GM11168 (cell line): ENCODE measurements around the gene OVOL2.

Experiments
- in situ Hi-C: fragments of 300-500 bp; cut with MboI; formaldehyde crosslinking; loops from one replicate; pipeline ENCODE4 v1.12.0; 2022; ENCODE audit warnings: low sequenced_read_pairs; ENCODE audit not compliant: unreplicated experiment

The OVOL2 gene

DNA sequence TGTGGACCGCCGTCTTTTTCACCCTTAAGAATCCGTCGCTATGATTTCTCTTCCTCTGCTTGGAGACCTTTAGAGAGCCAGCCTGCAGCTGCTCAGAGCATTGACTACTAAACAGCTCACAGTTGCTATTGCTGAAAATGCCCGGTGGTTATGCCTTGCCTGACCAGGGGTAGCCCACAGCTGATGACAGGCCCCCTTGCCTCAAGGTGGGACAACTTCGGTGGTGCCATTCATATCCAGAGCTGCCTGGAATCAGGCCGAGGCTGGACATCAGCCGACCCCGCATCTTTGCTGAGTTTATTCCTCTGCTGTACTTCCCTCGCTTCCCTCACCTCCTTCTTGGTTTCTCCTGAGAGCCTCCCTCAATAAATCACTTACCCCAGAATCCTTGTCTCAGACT lies 39.6 kb downstream of the OVOL2 start:
- in situ Hi-C loops: no loop called here

DNA sequence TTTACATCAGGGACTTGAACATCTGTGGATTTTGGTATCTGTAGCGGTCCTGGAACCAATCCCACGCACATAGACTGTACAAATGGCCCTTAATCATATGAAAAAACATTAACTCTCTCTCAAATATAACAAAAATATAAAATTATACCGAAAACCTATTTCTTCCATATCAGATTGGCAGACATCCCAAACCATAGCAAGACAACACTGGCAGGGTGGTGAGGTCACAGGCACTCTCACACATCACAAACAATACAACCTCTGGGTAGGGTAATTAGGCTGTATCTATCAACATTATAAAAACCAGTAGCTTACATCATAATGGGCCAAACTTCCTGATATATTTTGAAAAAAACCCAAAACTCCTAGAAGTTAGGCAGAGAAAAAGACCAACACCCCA lies 40.9 kb downstream of the OVOL2 start:
- in situ Hi-C loops: no loop called here

DNA sequence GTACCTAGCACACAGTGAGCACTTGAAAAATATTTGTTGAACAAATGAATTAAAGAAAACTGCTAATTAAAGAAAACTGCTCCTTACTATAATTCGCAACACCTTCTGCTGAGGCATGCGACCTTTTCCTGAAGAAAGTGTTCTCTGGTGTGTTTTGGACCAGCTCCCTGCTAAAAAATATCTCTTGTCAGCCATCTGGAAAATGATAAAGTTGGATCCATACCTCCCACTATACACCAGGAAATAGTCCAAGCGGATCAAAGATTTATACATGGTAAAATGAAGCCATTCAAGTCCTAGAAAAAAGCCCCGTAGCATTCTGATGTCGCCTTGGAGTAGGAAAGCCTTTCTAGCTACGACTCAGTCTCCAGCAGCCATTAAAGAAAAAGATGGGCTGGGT lies 43.3 kb downstream of the OVOL2 start:
- in situ Hi-C loops: no loop called here

DNA sequence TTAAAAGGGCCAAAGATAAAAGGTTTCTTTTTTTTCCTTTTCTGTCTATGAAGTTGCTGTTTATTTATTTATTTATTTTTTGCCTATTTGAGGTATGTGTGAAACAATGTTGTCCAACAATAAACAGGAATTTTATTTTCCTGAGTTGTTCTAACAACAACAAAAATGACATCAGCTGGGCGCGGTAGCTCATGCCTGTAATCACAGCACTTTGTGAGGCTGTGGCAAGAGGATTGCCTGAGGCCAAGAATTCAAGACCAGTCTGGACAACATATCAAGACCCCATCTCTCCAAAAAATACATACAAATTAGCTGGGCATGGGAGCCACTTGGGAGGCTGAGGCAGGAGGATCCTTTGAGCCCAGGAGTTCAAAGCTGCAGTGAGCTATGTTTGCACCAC lies 44.8 kb downstream of the OVOL2 start:
- in situ Hi-C loops: no loop called here

DNA sequence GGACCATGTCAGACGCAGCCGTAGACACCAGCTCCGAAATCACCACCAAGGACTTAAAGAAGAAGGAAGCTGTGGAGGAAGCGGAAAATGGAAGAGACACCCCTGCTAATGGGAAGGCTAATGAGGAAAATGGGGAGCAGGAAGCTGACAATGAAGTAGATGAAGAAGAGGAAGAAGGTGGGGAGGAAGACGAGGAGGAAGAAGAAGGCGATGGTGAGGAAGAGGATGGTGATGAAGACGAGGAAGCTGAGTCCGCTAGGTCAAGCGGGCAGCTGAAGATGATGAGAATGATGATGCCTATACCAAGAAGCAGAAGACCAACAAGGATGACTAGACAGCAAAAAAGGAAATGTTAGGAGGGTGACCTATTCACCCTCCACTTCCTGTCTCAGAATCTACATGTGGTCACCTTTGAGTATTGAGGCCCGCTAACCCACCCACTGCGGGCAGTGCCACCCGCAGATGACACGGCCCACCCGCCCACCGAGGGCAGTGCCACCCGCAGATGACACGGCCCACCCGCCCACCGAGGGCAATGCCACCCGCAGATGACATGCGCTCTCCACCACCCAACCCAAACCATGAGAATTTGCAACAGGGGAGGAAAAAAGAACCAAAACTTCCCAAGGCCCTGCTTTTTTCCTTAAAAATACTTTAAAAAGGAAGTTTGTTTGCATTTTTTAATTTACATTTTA lies 45.6 kb downstream of the OVOL2 start:
- in situ Hi-C loops: no loop called here

DNA sequence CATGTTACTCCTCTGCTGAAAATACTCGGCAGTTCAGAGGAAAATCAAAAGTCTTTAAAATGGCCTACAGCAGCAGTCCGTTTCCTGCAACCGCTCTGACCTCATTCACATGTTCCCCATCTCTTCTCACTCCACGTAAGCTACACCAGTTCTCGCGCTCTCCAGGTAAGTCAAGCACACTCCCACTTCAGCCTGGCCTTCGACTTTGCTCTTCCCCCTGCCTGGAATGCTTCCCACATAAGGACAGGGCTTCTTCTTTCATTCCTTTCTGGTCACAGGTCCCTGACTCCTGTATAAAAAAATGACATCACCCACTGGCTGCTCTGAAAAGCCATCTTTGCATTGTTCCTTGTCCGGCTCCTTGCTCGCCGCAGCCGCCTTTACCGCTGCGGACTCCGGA lies 46.2 kb downstream of the OVOL2 start:
- in situ Hi-C loops: no loop called here

DNA sequence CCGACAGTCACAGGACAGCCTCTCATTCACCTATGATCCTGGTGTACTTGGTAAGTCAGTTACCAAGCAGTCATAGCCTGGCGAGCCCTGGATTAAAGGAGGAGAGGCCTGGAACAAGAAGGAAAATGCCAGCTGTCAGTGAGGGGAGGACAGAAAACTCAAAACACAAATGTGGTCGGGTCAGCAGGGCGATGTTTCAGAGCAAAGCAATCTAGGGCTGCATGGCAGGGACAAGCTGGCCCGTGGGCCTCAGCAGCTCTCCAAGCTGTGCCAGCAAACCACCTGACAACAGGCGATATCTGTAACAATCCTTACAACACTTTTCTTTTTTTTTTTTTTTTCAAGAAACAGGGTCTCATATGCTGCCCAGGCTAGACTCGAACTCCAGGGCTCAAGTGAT lies 48.6 kb downstream of the OVOL2 start:
- in situ Hi-C loops: no loop called here

DNA sequence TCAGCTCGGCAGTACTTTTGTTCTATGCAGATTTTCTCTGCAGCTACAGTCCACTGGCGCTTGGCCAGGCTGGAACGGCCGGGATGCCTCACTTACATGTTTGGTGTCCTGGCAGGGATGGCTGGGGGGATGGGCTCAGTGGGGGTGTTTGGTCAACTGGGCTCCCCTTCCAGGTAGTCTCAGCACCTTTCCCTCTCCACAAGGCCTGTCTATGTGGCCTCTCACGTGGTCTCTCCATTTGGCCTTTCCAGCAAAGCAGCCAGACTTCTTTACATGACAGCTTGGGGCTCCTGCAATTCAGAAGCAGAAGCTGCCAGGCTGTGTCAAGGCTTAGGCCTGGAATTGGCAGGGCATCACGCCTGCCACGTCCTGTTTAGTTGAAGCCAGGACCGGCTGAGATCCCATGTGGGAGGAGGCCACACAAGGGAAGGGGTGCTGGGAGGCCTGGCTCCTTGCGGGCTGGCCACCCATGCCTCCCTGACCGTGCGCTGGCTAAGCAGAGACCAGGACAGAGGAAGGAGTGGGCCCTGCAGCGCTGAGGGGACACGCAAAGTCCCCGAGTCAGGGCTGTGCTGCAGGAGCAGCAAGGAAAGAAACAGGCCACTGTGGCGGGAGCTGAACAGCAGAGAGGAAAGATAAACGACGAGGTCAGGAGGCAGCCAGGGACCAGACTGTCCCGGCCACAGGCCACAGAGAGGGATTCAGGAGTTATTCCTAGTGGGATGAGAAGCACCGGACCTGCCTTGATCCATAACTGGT lies 50.0 kb downstream of the OVOL2 start:
- in situ Hi-C loops: no loop called here

DNA sequence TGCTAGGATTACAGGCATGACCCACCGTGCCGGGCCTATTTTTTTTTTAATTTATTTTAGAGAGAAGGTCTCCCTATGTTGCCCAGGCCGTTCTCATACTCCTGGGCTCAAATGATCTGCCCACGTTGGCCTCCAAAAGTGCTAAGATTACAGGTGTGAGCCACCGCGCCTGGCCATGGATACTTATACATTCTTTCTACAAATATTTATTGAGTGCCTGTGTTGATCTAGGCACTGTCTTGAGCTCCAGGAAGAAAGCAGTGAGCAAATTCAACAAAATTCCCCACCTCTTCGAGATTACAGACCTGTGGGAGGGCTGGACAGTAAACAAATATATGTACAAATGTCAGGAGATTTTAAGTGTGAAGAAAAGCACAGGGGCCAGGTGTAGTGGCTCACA lies 51.0 kb downstream of the OVOL2 start:
- in situ Hi-C loops: no loop called here

DNA sequence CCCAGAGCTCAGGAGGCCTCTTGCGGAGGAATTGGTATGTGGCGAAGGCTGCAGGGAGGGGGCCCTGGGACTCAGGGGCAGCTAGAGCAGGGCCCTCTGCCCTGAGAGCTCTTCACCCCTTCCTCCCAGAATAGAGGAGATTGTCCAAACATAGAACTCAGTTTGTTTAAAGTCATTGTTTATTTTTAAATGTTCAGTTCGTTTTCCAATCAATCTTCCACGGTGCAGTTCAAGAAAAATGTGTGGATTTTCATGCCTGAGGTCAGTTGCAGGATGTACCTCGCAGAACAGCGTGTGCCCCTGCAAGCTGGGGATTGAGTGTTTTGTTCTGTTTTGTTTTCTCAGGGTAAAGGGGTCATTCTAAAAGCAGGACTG lies 51.7 kb downstream of the OVOL2 start:
- in situ Hi-C loops: no loop called here

DNA sequence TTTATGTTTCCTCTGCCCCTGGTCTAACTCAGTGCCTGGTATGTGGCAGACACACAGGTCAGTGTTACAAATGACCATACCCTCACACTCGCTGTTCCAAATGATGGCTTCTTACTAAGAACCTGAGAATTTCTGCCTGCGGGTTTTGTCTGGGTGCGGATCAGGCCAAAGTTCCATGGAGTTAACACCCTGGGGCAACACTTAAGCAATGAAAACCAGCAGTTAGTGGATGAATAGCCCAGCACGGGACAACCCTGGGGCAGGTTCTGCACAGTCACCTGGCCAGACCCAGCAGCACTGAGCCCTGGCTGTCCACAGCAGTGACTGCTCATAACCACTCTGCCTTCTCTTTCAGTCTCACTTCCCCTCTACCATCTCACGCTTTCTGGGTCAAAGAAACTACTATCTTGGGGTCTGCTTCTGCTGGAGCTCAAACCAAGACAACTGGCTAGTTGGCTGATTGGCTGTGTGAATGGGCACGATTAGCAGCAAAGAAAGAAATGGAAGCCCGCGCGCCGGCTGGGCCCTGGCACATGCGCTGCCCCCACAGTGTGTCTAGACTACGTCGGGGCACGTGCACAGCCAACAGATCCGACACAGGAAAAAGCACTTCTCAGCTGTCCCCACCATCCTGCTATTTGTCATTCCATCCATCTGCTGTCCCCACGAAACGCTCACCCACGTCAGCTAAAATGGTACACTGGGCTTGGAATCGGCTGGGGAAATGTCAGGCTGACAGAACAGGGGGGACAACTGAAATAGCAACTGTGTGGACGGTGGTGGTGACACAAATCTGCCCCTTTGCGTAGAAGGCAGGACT lies 52.3 kb downstream of the OVOL2 start:
- in situ Hi-C loops: no loop called here

DNA sequence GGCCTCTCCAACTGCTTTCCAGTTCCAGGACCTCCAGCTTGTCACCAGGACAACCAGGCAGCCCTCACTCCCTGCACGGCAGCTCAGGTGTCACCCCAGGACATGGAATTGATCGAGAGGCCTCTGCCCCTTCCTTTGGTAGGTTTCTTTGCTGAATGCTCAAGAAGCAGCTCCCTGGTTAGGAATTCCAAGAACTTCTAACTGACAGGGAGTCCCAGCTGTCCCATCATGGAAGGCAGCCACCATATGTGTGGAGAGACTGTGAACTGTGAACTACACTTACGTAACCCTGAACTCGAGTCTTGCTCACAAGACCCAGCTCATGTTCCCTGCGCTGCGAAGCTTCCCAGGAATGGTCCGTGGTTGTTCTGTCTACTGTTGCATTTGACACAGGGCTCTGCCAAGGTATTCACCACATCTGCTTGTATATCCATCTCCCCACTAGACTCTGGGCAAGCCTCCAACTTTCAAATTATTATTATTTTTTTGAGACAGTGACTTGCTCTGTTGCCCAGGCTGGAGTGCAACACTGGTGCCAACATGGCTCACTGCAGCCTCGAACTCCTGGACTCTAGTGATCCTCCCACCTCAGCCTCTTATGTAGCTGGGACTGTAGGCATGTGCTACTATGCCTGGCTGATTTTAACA lies 53.2 kb downstream of the OVOL2 start:
- in situ Hi-C loops: no loop called here

DNA sequence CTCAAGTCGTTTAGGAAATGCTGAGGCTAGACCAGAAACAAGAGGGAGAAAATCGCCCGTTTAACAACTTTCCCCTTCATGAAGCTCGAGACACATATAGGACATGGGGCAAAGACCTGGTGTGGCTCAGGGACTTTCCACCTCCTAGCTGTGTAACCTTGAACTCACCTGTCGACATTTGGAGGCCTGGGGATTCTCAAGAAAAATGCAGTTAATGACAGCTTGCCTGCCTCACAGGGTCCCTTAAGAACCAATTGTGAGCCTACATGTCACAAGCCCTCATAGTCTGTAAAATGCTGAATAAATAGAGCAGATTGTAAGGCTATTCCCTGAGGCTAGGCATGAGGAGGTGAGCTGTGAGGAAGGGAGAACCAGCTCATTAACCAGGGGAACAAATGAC lies 53.8 kb downstream of the OVOL2 start:
- in situ Hi-C loops: no loop called here

DNA sequence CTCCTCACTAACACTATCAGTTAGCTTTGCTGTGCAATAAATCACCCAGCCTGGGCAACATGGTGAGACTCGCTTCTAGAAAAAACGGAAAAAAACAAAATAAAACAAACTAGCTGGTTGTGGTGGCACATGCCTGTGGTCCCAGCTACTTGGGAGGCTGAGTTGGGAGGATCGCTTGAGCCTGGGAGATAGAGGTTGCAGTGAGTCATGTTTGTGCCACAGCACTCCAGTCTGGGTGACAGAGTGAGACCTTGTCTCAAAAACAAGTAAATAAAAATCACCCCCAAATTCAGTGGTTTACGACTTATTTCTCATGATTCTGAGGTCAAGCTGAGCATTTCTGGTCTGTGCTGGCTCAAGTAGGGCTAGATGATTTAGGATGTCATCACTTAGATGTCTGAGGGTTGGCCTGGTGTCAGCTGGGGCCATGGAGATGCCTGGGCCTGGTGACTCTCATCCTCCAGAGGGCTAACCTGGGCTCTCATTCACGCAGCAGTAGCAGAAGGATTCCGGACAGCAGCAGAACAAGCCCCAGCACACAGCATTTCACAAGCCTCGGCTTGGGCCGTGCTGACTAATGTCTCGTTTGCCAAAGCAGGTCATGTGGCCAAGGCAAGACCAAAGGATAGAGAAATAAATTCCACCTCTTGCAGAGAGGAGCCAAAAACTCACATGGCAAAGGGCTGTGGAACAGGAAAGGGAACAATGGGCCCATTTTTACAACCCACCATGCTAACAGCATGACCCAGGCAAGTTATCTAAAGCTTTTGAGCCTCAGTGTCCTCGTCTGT lies 56.4 kb downstream of the OVOL2 start:
- in situ Hi-C loops: no loop called here

DNA sequence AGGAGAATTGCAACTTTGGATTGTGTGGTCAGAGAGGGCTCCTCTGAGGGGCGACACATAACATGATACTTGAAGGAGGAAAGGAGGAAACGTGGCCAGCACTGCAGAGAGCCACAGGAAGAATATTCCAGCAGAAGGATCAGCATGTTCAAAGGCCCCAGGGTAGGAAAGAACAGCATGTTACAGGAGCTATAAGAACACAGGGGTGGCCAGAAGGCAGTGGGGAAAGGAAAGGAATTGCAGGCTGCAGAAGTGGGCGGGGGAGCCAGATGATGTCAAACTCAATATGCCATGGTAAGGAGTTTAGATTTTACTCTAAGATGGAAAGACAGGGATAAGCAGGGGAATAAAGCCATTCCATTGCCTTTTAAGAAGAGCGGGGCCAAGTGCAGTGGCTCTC lies 58.1 kb downstream of the OVOL2 start:
- in situ Hi-C loops: no loop called here

DNA sequence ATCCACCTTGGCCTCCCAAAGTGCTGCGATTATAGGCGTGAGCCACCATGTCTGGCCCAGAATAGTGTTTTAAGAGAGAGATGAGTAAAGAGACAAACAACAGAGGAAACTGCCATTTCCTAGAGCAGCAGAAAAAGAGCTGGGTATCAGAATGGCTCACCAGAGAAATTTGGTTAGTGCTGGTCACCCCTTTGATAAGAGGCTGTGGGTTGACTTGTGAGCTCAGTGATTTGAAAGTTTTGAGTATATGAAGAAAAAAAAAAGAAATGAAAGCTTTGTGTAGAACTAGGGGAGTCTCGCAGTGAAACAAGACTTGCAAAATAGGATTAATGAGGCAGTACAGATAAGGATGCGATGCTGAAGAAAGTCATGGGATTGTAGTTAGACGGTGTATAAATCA lies 59.3 kb downstream of the OVOL2 start:
- in situ Hi-C loops: no loop called here

DNA sequence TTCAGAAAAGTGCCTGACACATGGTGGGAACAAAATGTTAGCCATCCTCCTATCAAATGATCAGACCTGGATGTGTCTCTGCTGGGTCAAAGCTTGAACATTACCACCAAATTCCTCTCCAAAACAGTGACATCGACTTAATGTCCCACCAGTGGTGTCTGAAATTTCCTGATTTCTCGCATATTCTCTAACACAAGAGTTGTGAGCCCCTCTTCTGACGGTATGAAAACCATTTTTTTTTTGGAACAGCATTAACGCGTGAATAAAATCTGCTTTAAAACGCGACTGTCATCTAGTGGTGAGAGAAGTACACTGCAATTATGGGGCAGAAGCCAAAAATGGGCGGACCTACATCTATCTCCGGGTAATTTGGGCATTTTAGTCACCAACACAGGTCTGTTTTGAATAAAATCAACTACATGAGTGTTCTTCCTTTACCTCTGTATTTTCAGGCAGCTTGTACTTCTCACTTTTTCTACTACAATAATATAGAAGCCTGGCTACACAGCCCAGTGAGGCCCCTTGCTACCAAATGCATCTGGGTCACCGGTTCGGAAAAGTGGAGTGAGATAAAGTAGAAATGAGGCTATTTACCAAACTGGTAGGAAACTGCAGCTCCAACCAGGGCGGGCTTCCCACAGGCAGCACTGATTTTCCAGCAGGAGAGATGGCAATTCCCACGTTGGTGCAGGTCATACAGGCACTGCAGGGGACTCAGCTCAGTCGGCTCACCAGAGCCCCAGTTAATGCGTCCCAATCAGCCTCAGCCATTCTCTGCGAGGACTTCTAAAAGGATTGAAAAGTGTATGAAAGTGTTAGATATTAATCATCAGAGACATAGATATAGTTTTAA lies 61.5 kb downstream of the OVOL2 start:
- in situ Hi-C loops: no loop called here

DNA sequence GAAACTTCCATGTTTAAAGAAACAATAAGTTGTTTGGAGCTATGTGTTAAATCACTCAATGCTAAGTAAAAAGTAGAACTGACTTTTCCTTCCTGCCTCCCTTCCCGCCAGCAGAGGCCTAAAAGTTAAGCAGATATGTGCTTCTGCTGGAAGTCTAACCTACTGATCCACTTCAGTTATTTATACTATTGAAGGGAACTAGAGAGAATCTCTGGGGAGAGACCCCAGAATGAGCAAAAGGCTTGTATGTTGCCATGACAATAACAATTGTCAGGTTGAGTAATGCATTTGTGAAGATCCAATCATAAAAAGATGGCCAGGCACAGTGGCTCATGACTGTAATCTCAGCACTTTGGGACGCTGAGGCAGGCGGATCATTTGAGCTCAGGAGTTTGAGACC lies 64.2 kb downstream of the OVOL2 start:
- in situ Hi-C loops: no loop called here

DNA sequence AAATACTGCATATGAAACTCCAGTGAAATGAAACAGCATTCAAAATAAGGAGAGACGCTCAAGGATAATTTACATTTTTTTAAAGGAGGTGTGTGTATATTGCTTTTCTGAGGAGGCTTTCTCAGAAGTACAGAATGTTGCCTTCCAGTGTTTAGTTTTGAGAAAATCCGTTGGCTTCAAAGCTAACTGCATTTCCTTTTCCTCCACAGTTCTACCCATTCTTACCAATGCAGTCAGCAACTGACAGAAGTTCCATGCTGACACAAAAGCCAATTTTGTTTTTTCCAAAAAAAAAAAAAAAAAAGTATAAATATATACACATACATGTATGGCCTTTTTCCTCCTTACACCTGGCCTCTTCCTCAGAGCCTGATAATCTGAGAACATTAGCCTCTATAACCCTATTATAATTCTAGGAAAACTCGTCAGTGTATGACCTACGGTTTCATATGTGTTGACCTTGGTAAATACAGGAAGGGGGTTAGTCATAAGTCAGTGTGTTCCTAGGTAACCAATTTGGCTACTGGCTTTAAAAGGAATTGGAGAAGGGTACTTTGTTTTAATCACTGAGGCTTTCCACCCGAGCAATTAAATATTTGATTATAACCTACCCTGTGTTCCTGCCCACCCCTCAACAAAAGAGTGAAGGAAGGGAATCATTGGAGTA lies 64.7 kb downstream of the OVOL2 start:
- in situ Hi-C loops: no loop called here
